ENCODE measurements around the gene SLC44A4.
"Not testable (repeated sequence)": the region's sequence is repeated elsewhere in the genome, so short reads cannot be mapped to it uniquely, and the experiment has no call there.

Gene SLC44A4

GRCh38 chr6:31819871-31820299, 58.9 kb downstream of the SLC44A4 start:
- TF ChIP-seq, protein P1, sequence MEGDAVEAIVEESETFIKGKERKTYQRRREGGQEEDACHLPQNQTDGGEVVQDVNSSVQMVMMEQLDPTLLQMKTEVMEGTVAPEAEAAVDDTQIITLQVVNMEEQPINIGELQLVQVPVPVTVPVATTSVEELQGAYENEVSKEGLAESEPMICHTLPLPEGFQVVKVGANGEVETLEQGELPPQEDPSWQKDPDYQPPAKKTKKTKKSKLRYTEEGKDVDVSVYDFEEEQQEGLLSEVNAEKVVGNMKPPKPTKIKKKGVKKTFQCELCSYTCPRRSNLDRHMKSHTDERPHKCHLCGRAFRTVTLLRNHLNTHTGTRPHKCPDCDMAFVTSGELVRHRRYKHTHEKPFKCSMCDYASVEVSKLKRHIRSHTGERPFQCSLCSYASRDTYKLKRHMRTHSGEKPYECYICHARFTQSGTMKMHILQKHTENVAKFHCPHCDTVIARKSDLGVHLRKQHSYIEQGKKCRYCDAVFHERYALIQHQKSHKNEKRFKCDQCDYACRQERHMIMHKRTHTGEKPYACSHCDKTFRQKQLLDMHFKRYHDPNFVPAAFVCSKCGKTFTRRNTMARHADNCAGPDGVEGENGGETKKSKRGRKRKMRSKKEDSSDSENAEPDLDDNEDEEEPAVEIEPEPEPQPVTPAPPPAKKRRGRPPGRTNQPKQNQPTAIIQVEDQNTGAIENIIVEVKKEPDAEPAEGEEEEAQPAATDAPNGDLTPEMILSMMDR (IDR thresholded peaks at IDR 0.05; ENCODE audit: low read depth, low read length, missing control alignments): no peak
- DNase-seq (ENCODE audit: extremely low read depth, low read depth): no peak
- no peak overlapping the region for H3K4me3 ChIP-seq (replicated peaks; ENCODE audit: low read depth, low read length)

DNA sequence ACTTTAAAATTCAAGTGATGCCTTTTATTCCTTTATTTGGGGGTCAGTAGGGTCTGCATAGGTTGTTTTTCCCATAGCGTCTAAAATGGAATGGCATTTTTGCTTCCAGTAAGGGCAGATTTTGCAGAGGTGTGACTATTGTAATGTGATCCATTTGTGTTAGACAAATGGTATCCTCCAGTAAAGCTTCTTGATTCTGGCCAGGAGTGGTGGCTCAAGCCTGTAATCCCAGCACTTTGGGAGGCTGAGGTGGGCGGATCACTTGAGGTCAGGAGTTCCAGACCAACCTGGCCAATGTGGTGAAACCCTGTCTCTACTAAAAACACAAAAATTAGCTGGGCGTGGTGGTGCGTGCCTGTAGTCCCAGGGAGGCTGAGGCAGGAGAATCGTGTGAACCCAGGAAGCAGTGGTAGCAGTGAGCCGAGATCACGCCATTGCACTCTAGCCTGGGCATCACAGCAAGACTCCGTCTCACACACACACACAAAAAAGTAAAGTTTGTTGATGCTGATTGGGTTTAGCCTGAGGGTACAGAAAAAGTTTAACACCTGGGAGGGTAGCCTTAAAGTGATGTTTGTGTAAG, 60.8 kb downstream of the SLC44A4 start:
- not testable (repeated sequence) for DNase-seq (ENCODE audit: extremely low read depth, low read depth)
- peak overlapping the region; percentile 49 for H3K4me3 ChIP-seq (replicated peaks; ENCODE audit: low read depth, low read length)

DNA sequence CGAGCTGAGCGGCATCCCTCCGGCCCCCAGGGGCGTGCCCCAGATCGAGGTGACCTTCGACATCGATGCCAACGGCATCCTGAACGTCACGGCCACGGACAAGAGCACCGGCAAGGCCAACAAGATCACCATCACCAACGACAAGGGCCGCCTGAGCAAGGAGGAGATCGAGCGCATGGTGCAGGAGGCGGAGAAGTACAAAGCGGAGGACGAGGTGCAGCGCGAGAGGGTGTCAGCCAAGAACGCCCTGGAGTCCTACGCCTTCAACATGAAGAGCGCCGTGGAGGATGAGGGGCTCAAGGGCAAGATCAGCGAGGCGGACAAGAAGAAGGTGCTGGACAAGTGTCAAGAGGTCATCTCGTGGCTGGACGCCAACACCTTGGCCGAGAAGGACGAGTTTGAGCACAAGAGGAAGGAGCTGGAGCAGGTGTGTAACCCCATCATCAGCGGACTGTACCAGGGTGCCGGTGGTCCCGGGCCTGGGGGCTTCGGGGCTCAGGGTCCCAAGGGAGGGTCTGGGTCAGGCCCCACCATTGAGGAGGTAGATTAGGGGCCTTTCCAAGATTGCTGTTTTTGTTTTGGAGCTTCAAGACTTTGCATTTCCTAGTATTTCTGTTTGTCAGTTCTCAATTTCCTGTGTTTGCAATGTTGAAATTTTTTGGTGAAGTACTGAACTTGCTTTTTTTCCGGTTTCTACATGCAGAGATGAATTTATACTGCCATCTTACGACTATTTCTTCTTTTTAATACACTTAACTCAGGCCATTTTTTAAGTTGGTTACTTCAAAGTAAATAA, 61.5 kb downstream of the SLC44A4 start:
- not testable (repeated sequence) for DNase-seq (ENCODE audit: extremely low read depth, low read depth)
- H3K4me3 ChIP-seq (replicated peaks; ENCODE audit: low read depth, low read length): peak overlapping the region; percentile 49

GRCh38 chr6:31815025-31815838, 63.6 kb downstream of the SLC44A4 start, which contains the start of the genes HSPA1A and HSPA1L:
HSPA1A (plus strand) TSS chr6:31815543; CDS start chr6:31815757, 214 bp downstream.
HSPA1L (minus strand) TSS chr6:31815283; CDS start chr6:31811972, 3,311 bp downstream.
- TF ChIP-seq, protein P1 (IDR thresholded peaks at IDR 0.05; ENCODE audit: low read depth, low read length, missing control alignments): no peak

DNA sequence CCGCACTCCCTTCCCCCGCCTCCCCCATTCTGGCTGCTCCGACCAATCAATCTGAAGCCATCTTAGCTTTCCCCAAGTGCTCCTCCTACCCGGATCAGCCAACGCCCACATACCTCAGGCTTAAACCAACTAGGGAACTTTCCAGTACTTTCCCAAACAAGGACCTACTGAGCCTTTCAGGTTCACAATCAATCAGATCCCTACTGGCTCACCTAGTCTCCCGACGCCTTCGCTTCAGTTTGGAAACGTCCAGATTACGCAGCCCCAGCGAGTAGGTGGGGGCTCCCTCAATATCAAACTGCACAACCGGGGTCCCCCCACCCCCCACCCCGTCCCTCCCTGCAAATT, 64.1 kb downstream of the SLC44A4 start:
- TF ChIP-seq, protein P1 (IDR thresholded peaks at IDR 0.05; ENCODE audit: low read depth, low read length, missing control alignments): no peak
- peak; percentile 98 for DNase-seq (ENCODE audit: extremely low read depth, low read depth)
- H3K4me3 ChIP-seq (replicated peaks; ENCODE audit: low read depth, low read length): peak overlapping the region; percentile 51

More at GRCh38 chr6:31815025-31815838, 63.6 kb downstream of the SLC44A4 start, which contains the start of the genes HSPA1A and HSPA1L:
- peak within 1 kb of the TSS; percentile 51 for H3K4me3 ChIP-seq (replicated peaks; ENCODE audit: low read depth, low read length)
- DNase-seq (ENCODE audit: extremely low read depth, low read depth): peak; percentile 89

DNA sequence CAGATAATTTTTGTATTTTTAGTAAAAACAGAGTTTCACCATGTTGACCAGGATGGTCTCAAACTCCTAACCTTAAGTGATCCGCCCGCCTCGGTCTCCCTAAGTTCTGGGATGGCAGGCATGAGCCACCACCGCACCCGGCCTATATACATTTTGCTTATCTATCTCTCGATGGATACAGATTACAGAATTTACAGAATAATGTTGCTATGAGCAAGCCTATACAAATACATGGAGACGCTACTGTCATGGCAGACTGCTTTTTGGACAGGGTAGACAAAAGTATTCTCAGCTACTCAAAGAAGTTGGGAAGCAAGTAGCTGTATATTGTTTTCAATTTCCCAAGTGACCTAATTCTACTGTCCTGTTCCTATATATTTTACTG, 65.3 kb downstream of the SLC44A4 start:
- no peak for DNase-seq (ENCODE audit: extremely low read depth, low read depth)
- TF ChIP-seq, protein P1 (IDR thresholded peaks at IDR 0.05; ENCODE audit: low read depth, low read length, missing control alignments): no peak
- H3K4me3 ChIP-seq (replicated peaks; ENCODE audit: low read depth, low read length): no peak overlapping the region
